Measurements from ENCODE around the gene KCNH3.

DNA sequence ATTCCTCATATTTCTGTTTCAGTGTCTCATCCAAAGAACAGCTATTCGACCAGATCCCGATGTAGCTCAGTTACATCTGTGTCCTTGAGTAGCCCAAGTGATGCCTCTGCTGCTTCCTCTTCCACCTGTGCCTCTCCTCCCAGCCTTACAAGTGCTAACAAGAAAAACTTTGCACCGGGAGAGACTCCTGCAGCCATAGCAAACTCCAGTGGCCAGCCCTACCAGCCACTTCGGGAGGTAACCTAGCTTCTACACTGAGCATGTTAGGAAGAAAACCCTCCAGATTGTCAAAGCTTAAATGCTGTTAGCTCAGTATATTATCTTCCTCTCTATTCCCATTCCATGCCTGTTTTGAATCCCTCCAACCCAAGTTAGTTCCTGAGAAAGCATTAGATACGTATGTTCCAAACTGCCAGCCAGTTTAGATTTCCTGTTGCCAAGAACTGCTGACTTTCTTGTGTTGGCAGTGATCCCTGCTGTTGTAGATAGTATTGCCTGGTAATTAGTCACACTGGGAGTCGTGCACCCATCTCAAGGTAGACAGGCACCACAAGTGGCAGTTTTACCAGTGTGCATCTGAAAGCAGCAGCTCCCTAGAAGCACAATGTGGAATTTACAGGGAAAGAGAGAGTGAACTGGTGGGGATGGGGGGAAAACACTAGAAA lies 14.0 kb upstream of the KCNH3 start:
- TF ChIP-seq CTCF (conservative IDR thresholded peaks at IDR 0.05 in 1 of 2, IDR thresholded peaks at IDR 0.05 in 1 of 2; ENCODE audit: extremely low read depth in 1 of 2, insufficient read depth in 1 of 2, low read depth in 1 of 2, low read length in 2 of 2) (no peak), EZH2 (IDR thresholded peaks at IDR 0.05; ENCODE audit: borderline replicate concordance, low read length) (no peak)
